OCI-LY3 (cell line): Measurements from ENCODE around the gene FOXI1.

Experiments used
- H2AFZ ChIP-seq: fragments of 200-600, 300-600 bp; shearing (Covaris generic); 2 replicates; pipeline ENCODE4 v1.6.0; 2014; ENCODE audit warnings: antibody characterized with exemption, low read depth, low read length
- H3K27ac ChIP-seq: fragments of 200-600, 300-600 bp; sonication (generic); 2 replicates; pipeline ENCODE4 v1.5.1; 2014; ENCODE audit warnings: mild to moderate bottlenecking, low read length, moderate library complexity, mixed read lengths
- H3K27me3 ChIP-seq: fragments of 200-600, 300-600 bp; sonication (generic); 2 replicates; pipeline ENCODE4 v1.6.1; 2014; ENCODE audit warnings: low read depth, low read length, mixed read lengths
- H3K36me3 ChIP-seq: fragments of 200-600, 300-600 bp; sonication (generic); replicated peaks from 2 replicates; pipeline ENCODE3; 2014; ENCODE audit warnings: low read depth, low read length, mixed read lengths
- H3K4me1 ChIP-seq: fragments of 300-600, 200-600 bp; sonication (generic); 2 replicates; pipeline ENCODE4 v1.6.1; 2014; ENCODE audit warnings: low read length, mixed read lengths
- H3K4me2 ChIP-seq: fragments of 200-600, 300-600 bp; sonication (generic); 2 replicates; pipeline ENCODE4 v1.6.1; 2014; ENCODE audit warnings: low read length, mixed read lengths
- H3K4me3 ChIP-seq: fragments of 300-600, 200-600 bp; sonication (generic); 2 replicates; pipeline ENCODE4 v1.5.1; 2014; ENCODE audit warnings: antibody characterized with exemption, mild to moderate bottlenecking, low read length, moderate library complexity
- H3K79me2 ChIP-seq: fragments of 300-600, 200-600 bp; shearing (Covaris generic); 2 replicates; pipeline ENCODE4 v1.6.1; 2014; ENCODE audit warnings: mild to moderate bottlenecking, low read length, mixed read lengths
- H3K9ac ChIP-seq: fragments of 300-600, 200-600 bp; shearing (Covaris generic); 2 replicates; pipeline ENCODE4 v1.6.0; 2014; ENCODE audit warnings: mild to moderate bottlenecking, low read length, moderate library complexity
- H3K9me3 ChIP-seq: fragments of 200-600, 300-600 bp; shearing (Covaris generic); 2 replicates; pipeline ENCODE4 v1.6.1; 2014; ENCODE audit warnings: low read length, mixed read lengths; ENCODE audit not compliant: insufficient read depth
- H4K20me1 ChIP-seq: fragments of 200-600, 300-600 bp; sonication (generic); 2 replicates; pipeline ENCODE4 v1.6.1; 2016; ENCODE audit warnings: low read length, mixed read lengths; ENCODE audit not compliant: insufficient read depth
- EZH2phosphoT487 ChIP-seq: fragments of 200-600 bp; shearing (Covaris generic); IDR thresholded peaks from 2 replicates; pipeline ENCODE4 v1.6.1; 2018; ENCODE audit warnings: antibody characterized with exemption, mixed run types, low read depth
- TF ChIP-seq, protein P1 (sequence below): fragments of 200-600, 300-600 bp; sonication (generic); IDR thresholded peaks from 2 replicates; pipeline ENCODE4 v1.5.1; 2014; ENCODE audit warnings: antibody characterized with exemption, low read length, low read depth

The FOXI1 gene

DNA sequence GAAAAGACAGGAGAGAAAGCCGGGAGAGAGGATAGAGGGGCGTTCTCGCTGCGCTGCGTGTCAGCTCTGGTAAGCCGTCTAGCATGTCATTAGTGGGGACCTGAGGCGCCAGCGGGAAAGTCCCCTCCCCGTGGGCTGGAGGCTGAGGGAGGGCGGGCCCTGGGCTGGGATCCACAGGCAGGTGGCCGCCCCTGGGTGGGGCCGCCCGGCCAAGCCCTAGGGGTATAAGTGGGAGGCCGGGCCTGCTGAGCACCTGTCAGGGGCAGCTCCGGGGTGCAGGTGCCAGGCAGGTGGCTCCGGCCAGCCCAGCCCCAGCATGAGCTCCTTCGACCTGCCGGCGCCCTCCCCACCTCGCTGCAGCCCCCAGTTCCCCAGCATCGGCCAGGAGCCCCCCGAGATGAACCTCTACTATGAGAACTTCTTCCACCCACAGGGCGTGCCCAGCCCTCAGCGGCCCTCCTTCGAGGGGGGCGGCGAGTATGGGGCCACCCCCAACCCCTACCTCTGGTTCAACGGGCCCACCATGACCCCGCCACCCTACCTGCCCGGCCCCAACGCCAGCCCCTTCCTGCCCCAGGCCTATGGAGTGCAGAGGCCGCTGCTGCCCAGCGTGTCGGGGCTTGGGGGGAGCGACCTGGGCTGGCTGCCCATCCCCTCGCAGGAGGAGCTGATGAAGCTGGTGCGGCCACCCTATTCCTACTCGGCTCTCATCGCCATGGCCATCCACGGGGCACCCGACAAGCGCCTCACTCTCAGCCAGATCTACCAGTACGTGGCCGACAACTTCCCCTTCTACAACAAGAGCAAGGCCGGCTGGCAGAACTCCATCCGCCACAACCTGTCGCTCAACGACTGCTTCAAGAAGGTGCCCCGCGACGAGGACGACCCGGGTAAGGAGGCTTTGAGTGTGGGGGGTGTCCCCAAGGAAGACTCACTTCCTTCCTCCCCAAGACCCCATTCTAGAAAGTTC, at the start of gene FOXI1:
FOXI1 (plus strand) TSS at position 256 of the 970 bp plus-strand sequence; CDS start at position 317, 61 bp downstream.
- peak within 1 kb of the TSS; percentile 76 for H3K4me2 ChIP-seq

DNA sequence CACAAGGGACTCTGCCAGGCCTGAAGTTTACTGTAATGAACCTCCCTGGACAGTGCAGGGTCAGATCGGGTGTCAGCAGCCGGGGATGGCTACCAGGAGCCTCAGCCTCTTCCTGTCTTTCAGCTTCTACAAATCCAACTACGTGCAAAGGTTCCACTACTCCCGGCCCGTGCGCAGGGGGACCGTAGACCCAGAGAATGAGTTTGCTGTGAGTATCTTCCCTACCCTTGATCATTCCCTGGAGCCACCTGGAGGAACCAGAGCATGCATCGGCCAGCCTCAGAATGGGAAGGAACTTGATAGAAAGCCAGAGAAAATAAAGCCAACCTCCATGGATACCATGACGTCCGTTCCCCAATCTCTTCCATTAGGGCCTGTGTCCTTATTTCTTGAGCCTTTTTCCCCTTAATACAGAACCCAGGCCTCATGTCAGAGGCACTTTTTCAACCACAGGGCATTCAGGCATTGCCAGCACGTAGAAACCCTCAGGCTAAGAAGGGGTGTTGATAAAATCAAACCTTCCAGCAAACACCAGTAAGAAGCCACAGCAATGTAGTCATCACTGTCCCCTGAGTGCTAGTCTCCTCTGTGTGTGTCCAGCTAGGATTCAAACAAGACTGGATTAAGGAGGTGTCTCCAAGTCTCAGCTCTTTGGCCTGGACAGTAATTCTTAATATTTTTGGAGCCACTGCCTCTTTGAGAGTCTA, 49.0 kb upstream of the FOXI1 start:
- Histone ChIP-seq H3K27ac (no peak overlapping the region), H3K9me3 (no peaks in the 10 kb centered on the region), H3K36me3 (peaks cover 77% of the 10 kb centered on the region), H2AFZ (no peak overlapping the region), H3K27me3 (no peaks in the 10 kb centered on the region), H3K9ac (no peak overlapping the region), H3K4me3 (no peak overlapping the region), H3K4me2 (no peak overlapping the region), H4K20me1 (no peaks in the 10 kb centered on the region), H3K4me1 (no peaks in the 10 kb centered on the region), H3K79me2 (no peaks in the 10 kb centered on the region)
- TF ChIP-seq EZH2phosphoT487, result no peak
- TF ChIP-seq, protein P1, sequence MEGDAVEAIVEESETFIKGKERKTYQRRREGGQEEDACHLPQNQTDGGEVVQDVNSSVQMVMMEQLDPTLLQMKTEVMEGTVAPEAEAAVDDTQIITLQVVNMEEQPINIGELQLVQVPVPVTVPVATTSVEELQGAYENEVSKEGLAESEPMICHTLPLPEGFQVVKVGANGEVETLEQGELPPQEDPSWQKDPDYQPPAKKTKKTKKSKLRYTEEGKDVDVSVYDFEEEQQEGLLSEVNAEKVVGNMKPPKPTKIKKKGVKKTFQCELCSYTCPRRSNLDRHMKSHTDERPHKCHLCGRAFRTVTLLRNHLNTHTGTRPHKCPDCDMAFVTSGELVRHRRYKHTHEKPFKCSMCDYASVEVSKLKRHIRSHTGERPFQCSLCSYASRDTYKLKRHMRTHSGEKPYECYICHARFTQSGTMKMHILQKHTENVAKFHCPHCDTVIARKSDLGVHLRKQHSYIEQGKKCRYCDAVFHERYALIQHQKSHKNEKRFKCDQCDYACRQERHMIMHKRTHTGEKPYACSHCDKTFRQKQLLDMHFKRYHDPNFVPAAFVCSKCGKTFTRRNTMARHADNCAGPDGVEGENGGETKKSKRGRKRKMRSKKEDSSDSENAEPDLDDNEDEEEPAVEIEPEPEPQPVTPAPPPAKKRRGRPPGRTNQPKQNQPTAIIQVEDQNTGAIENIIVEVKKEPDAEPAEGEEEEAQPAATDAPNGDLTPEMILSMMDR, result no peak

More for the DNA sequence above, at the start of gene FOXI1:
- no peaks in the 10 kb centered on the region for H3K79me2 ChIP-seq
- TF ChIP-seq, protein P1, result no peak
- TF ChIP-seq EZH2phosphoT487, result no peak
- peak within 1 kb of the TSS; percentile 27; the same call in 1 of the 2 replicates for H3K9ac ChIP-seq
- peaks cover 11% of the 10 kb centered on the region for H3K4me1 ChIP-seq
- no peak within 1 kb of the TSS for H2AFZ ChIP-seq
- H3K27me3 ChIP-seq, result no peaks in the 10 kb centered on the region
- H3K4me3 ChIP-seq, result peak within 1 kb of the TSS; percentile 65
- no peak within 1 kb of the TSS for H3K27ac ChIP-seq
- no peaks in the 10 kb centered on the region for H4K20me1 ChIP-seq
- H3K36me3 ChIP-seq, result no peaks in the 10 kb centered on the region
- no peaks in the 10 kb centered on the region for H3K9me3 ChIP-seq

DNA sequence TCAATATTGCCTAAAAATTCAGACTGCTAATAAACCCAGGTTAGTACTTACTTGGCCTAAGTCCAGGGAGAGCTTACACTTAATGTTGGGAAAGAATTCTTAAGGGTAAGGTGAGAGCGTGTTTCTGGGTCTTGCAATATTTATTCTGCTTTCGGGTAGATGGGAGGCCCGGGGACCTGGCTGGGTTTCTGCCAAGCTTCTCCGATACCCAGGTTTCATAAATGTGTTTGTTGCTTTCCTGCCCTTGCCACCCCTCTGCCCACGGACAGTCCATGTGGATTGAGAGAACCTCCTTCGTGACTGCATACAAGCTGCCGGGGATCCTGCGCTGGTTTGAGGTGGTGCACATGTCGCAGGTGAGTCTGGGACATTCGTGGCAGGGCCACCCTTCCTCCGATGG, 48.4 kb upstream of the FOXI1 start:
- Histone ChIP-seq H3K79me2 (no peaks in the 10 kb centered on the region), H3K4me3 (no peak overlapping the region), H3K9ac (no peak overlapping the region), H3K27ac (no peak overlapping the region), H3K9me3 (no peaks in the 10 kb centered on the region), H4K20me1 (no peaks in the 10 kb centered on the region), H3K36me3 (peaks cover 76% of the 10 kb centered on the region), H3K4me1 (no peaks in the 10 kb centered on the region), H2AFZ (no peak overlapping the region), H3K4me2 (no peak overlapping the region), H3K27me3 (no peaks in the 10 kb centered on the region)
- TF ChIP-seq, protein P1, result no peak
- TF ChIP-seq EZH2phosphoT487, result no peak

DNA sequence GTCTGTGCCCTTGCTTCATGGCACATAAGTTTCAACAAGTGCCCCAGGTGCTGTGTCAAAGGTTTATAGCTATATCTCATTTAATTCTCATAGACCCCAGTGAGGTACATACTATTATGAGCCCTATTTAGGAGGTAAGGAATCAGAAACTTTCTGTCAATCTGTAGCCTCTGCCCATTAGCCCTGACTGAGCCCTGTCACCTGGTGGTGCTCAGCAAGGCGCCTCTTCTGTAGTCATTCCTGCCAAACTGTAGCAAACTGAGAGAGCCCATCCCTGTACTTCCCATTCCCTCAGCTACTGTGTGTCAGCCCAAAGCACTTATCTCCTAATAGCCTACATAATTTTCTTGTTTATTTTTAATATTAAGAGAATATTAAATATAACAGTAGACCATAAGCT, 46.5 kb upstream of the FOXI1 start:
- no peak overlapping the region for H2AFZ ChIP-seq
- no peaks in the 10 kb centered on the region for H4K20me1 ChIP-seq
- no peaks in the 10 kb centered on the region for H3K27me3 ChIP-seq
- TF ChIP-seq, protein P1, result no peak
- TF ChIP-seq EZH2phosphoT487, result no peak
- H3K79me2 ChIP-seq, result no peaks in the 10 kb centered on the region
- no peak overlapping the region for H3K4me3 ChIP-seq
- no peak overlapping the region for H3K9ac ChIP-seq
- H3K9me3 ChIP-seq, result no peaks in the 10 kb centered on the region
- H3K36me3 ChIP-seq, result peaks cover 75% of the 10 kb centered on the region
- no peaks in the 10 kb centered on the region for H3K4me1 ChIP-seq
- H3K4me2 ChIP-seq, result no peak overlapping the region
- no peak overlapping the region for H3K27ac ChIP-seq
